ENCODE data around the gene PSMD8.
"Not testable (repeated sequence)": the region's sequence is repeated elsewhere in the genome, so short reads cannot be mapped to it uniquely, and the experiment has no call there.

PSMD8 gene

GRCh38 chr19:38374332-38375097 lies at the start of gene PSMD8:
Gene PSMD8, plus strand, starts transcription at chr19:38374571. Its CDS starts 31 bp downstream, at chr19:38374602.
- peak; percentile 94 to 97 for DNase-seq (ENCODE audit: extremely low read depth in 1 of 2, low read depth in 1 of 2)

- no peak for DNase-seq (ENCODE audit: extremely low read depth in 1 of 2, low read depth in 1 of 2)
Observed at GRCh38 chr19:38326591-38326990, 47.8 kb upstream of the PSMD8 start.

GRCh38 chr19:38329651-38330050 lies 44.7 kb upstream of the PSMD8 start:
- DNase-seq (ENCODE audit: extremely low read depth in 1 of 2, low read depth in 1 of 2), result no peak

- no peak for DNase-seq (ENCODE audit: extremely low read depth in 1 of 2, low read depth in 1 of 2)
Observed at GRCh38 chr19:38331728-38332127, 42.6 kb upstream of the PSMD8 start.

GRCh38 chr19:38333245-38333644 lies 41.1 kb upstream of the PSMD8 start:
- DNase-seq (ENCODE audit: extremely low read depth in 1 of 2, low read depth in 1 of 2), result no peak

- DNase-seq (ENCODE audit: extremely low read depth in 1 of 2, low read depth in 1 of 2), result peak; percentile 84 to 86
Observed at GRCh38 chr19:38335949-38336637, 38.3 kb upstream of the PSMD8 start.

GRCh38 chr19:38336638-38337359 lies 37.6 kb upstream of the PSMD8 start:
- DNase-seq (ENCODE audit: extremely low read depth in 1 of 2, low read depth in 1 of 2), result peak; percentile 88 to 89

- DNase-seq (ENCODE audit: extremely low read depth in 1 of 2, low read depth in 1 of 2), result no peak
Observed at GRCh38 chr19:38337360-38337653, 37.1 kb upstream of the PSMD8 start.

GRCh38 chr19:38339011-38339410 lies 35.4 kb upstream of the PSMD8 start:
- DNase-seq (ENCODE audit: extremely low read depth in 1 of 2, low read depth in 1 of 2), result not testable (repeated sequence)

- no peak for DNase-seq (ENCODE audit: extremely low read depth in 1 of 2, low read depth in 1 of 2)
Observed at GRCh38 chr19:38340927-38341326, 33.4 kb upstream of the PSMD8 start.

GRCh38 chr19:38346837-38347236 lies 27.5 kb upstream of the PSMD8 start:
- no peak for DNase-seq (ENCODE audit: extremely low read depth in 1 of 2, low read depth in 1 of 2)

- no peak for DNase-seq (ENCODE audit: extremely low read depth in 1 of 2, low read depth in 1 of 2)
Observed at GRCh38 chr19:38350883-38351282, 23.5 kb upstream of the PSMD8 start.

- DNase-seq (ENCODE audit: extremely low read depth in 1 of 2, low read depth in 1 of 2), result no peak
Observed at GRCh38 chr19:38351865-38352395, 22.4 kb upstream of the PSMD8 start.

- no peak for DNase-seq (ENCODE audit: extremely low read depth in 1 of 2, low read depth in 1 of 2)
Observed at GRCh38 chr19:38352611-38353010, 21.8 kb upstream of the PSMD8 start.

- DNase-seq (ENCODE audit: extremely low read depth in 1 of 2, low read depth in 1 of 2), result no peak
Observed at GRCh38 chr19:38355728-38356725, 18.3 kb upstream of the PSMD8 start.

- no peak for DNase-seq (ENCODE audit: extremely low read depth in 1 of 2, low read depth in 1 of 2)
Observed at GRCh38 chr19:38358071-38358470, 16.3 kb upstream of the PSMD8 start.

- DNase-seq (ENCODE audit: extremely low read depth in 1 of 2, low read depth in 1 of 2), result no peak
Observed at GRCh38 chr19:38359242-38360021, 14.9 kb upstream of the PSMD8 start.

GRCh38 chr19:38360351-38360750 lies 14.0 kb upstream of the PSMD8 start:
- DNase-seq (ENCODE audit: extremely low read depth in 1 of 2, low read depth in 1 of 2), result no peak

- no peak for DNase-seq (ENCODE audit: extremely low read depth in 1 of 2, low read depth in 1 of 2)
Observed at GRCh38 chr19:38360839-38361631, 13.3 kb upstream of the PSMD8 start.

Data from activated CD8-positive, alpha-beta memory T cell treated with anti-CD3 and anti-CD28 coated beads for 1 hour (primary cell).